SK-N-SH treated with all-trans-retinoic acid at 6 μM for 48 hours (cell line): ENCODE measurements around the gene IPO5.

ENCODE experiments used
- BACH2 ChIP-seq: fragments of 250-450 bp; sonication (Bioruptor Pico); IDR thresholded peaks from 2 replicates; pipeline ENCODE4 v1.9.0; 2021; ENCODE audit warnings: mild to moderate bottlenecking, borderline replicate concordance
- ZFP30 ChIP-seq: fragments of 450-650 bp; formaldehyde crosslinking; IDR thresholded peaks from 2 replicates; pipeline ENCODE4 v1.5.0; 2022; ENCODE audit warnings: mild to moderate bottlenecking, moderate library complexity
- TF ChIP-seq, protein P1 (sequence below): fragments of 250-450 bp; sonication (Bioruptor Pico); IDR thresholded peaks from 2 replicates; pipeline ENCODE4 v1.8.0; 2020; ENCODE audit warnings: mild to moderate bottlenecking, moderate library complexity, borderline replicate concordance

DNA sequence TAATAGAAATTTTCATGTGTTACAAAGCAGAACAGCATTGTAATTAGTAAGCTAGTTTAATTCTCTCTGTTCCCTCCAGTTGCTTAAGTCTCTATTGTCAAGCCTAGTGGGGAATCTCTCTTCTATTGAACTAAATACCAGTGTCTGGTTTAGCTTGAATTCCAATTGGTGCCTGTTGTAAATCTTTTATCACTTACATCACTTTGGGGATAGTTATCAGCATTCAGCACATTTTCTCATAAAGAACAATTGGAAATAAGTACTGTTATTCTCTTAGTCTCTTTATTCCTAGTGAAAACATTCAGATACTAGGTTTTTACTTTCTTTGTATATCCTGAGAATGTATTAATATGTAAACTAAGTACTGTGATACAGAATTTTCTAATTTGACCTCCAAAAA, 25.2 kb downstream of the IPO5 start:
- TF ChIP-seq ZFP30 (CRISPR knock-in tag), result no peak
- TF ChIP-seq BACH2 (CRISPR knock-in tag), result no peak
- TF ChIP-seq, protein P1, sequence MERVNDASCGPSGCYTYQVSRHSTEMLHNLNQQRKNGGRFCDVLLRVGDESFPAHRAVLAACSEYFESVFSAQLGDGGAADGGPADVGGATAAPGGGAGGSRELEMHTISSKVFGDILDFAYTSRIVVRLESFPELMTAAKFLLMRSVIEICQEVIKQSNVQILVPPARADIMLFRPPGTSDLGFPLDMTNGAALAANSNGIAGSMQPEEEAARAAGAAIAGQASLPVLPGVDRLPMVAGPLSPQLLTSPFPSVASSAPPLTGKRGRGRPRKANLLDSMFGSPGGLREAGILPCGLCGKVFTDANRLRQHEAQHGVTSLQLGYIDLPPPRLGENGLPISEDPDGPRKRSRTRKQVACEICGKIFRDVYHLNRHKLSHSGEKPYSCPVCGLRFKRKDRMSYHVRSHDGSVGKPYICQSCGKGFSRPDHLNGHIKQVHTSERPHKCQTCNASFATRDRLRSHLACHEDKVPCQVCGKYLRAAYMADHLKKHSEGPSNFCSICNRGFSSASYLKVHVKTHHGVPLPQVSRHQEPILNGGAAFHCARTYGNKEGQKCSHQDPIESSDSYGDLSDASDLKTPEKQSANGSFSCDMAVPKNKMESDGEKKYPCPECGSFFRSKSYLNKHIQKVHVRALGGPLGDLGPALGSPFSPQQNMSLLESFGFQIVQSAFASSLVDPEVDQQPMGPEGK (CRISPR knock-in tag), result no peak
